Sciatic nerve (tissue), 2 donors: ENCODE data around the gene KIF27. TPM values are rescaled to one million over a fixed set of nuclear protein-coding genes. Genes with fewer than 3 reads are reported as not detected.
"Not testable (repeated sequence)": the region's sequence is repeated elsewhere in the genome, so short reads cannot be mapped to it uniquely, and the experiment has no call there.

Experiments used
- ATAC-seq: fragments of 200-7000 bp; cut with Tn5 transposase; one replicate; pipeline ENCODE4 v1.9.1; 2020; ENCODE audit warnings: mild to moderate bottlenecking, moderate library complexity
- DNase-seq: peaks from one replicate; pipeline ENCODE4 v3.0.0-alpha.2; 2020; ENCODE audit warnings: low spot score
- intact Hi-C: fragments of 100-400 bp; cut with DNase I; formaldehyde crosslinking; loops from one replicate; pipeline ENCODE4 v1.14.2; 2022
- total RNA-seq: library from RNA; stranded (reverse); fragmentation: NEBNext Ultra II Directional; extraction: Animal tissue kit (Norgen Biotek cat#: 25700); gene quantifications from one replicate; pipeline ENCODE4 v1.2.1, GENCODE V29; 2021
- donor health status: DM: no; HTN: no; CAD: no.
- donor health status: DM: no; HTN: no; CAD: no.

KIF27 gene
- total RNA-seq, 1 donor from 2014 or later: 10.7 TPM

GRCh38 chr9:83935276-83935935 lies 14.2 kb upstream of the KIF27 start:
- ATAC-seq: no peak
- intact Hi-C loops: no loop called here
- no peak for DNase-seq

- intact Hi-C loops: no loop called here
- no peak for DNase-seq
- ATAC-seq: no peak
These were observed 13.5 kb upstream of the KIF27 start for GRCh38 chr9:83934569-83935275.

GRCh38 chr9:83933790-83934189 lies 12.6 kb upstream of the KIF27 start:
- peak; percentile 72 for ATAC-seq
- no peak for DNase-seq
- intact Hi-C loops: no loop called here

GRCh38 chr9:83932851-83933250 lies 11.6 kb upstream of the KIF27 start:
- intact Hi-C loops: no loop called here
- ATAC-seq (no peak), DNase-seq (no peak)

GRCh38 chr9:83932011-83932410 lies 10.8 kb upstream of the KIF27 start:
- ATAC-seq (no peak), DNase-seq (no peak)
- intact Hi-C loops: no loop called here

- ATAC-seq (no peak), DNase-seq (no peak)
- intact Hi-C loops: no loop called here
These were observed 9.6 kb upstream of the KIF27 start for GRCh38 chr9:83930881-83931280.

GRCh38 chr9:83927591-83927990 lies 6.4 kb upstream of the KIF27 start:
- DNase-seq (no peak), ATAC-seq (no peak)
- intact Hi-C loops: loop anchor here (5.0 kb wide), 1 partner anchor 750 kb away; no protein-coding TSS in a partner anchor

GRCh38 chr9:83920469-83920926 lies 734 bp downstream of the KIF27 start:
- intact Hi-C loops: no loop called here
- DNase-seq (peak; percentile 69), ATAC-seq (peak; percentile 31)

- ATAC-seq (no peak), DNase-seq (no peak)
- intact Hi-C loops: no loop called here
These were observed 2.1 kb downstream of the KIF27 start for GRCh38 chr9:83919111-83919510.

GRCh38 chr9:83912194-83912593 lies 9.0 kb downstream of the KIF27 start:
- DNase-seq, intact Hi-C loops: not testable (repeated sequence)
- ATAC-seq: peak; percentile 80

- ATAC-seq (no peak), DNase-seq (no peak)
- intact Hi-C loops: no loop called here
These were observed 15.1 kb downstream of the KIF27 start for GRCh38 chr9:83906144-83906543.

GRCh38 chr9:83900615-83901014 lies 20.6 kb downstream of the KIF27 start:
- ATAC-seq, DNase-seq, intact Hi-C loops: not testable (repeated sequence)

- ATAC-seq, intact Hi-C loops, DNase-seq: not testable (repeated sequence)
These were observed 26.9 kb downstream of the KIF27 start for GRCh38 chr9:83894301-83894700.

- DNase-seq, intact Hi-C loops, ATAC-seq: not testable (repeated sequence)
These were observed 34.7 kb downstream of the KIF27 start for GRCh38 chr9:83886498-83886897.

GRCh38 chr9:83885559-83886240 lies 35.5 kb downstream of the KIF27 start:
- intact Hi-C loops, DNase-seq, ATAC-seq: not testable (repeated sequence)

GRCh38 chr9:83881687-83882408 lies 39.4 kb downstream of the KIF27 start:
- DNase-seq, ATAC-seq, intact Hi-C loops: not testable (repeated sequence)

- intact Hi-C loops, ATAC-seq: not testable (repeated sequence)
These were observed 45.7 kb downstream of the KIF27 start for GRCh38 chr9:83875559-83875958.

GRCh38 chr9:83849895-83850294 lies 71.3 kb downstream of the KIF27 start:
- intact Hi-C loops, ATAC-seq: not testable (repeated sequence)

More at GRCh38 chr9:83875559-83875958, 45.7 kb downstream of the KIF27 start:
- DNase-seq: not testable (repeated sequence)

GRCh38 chr9:83837070-83837643 lies 84.1 kb downstream of the KIF27 start:
- intact Hi-C loops, DNase-seq: not testable (repeated sequence)
- ATAC-seq: peak; percentile 75

More at GRCh38 chr9:83849895-83850294, 71.3 kb downstream of the KIF27 start:
- not testable (repeated sequence) for DNase-seq
